Vagina (tissue), 2 donors: Measurements from ENCODE around the gene NFATC4. TPM values are rescaled to one million over a fixed set of nuclear protein-coding genes. Genes with fewer than 3 reads are reported as not detected.

Experiments used
- DNase-seq, 2 donors: peaks; one replicate each; pipeline ENCODE4 v3.0.0-alpha.2; 2017; ENCODE audit errors: extremely low spot score in 2 of 2
- H3K27ac ChIP-seq: fragments of 200-600 bp; sonication (generic); one replicate; pipeline ENCODE4 v1.5.1; 2019
- H3K27me3 ChIP-seq: fragments of 200-600 bp; sonication (generic); one replicate; pipeline ENCODE4 v1.5.1; 2019
- H3K36me3 ChIP-seq, 2 donors: fragments of 200-600 bp; sonication (generic); one replicate each; pipeline ENCODE4 v1.5.1; 2017 to 2019
- H3K4me1 ChIP-seq: fragments of 200-600 bp; sonication (generic); one replicate; pipeline ENCODE4 v1.5.1; 2019
- H3K4me3 ChIP-seq, 2 donors: fragments of 200-600 bp; sonication (generic); 1 replicate in 1 of 2; 2 replicates in 1 of 2; pipeline ENCODE4 v1.5.1; 2016 to 2019
- H3K9me3 ChIP-seq: fragments of 200-600 bp; sonication (generic); one replicate; pipeline ENCODE4 v1.5.1; 2019
- CTCF ChIP-seq, 3 experiments: fragments of 450-650 bp in 2 of 3; fragments of 200-600 bp in 1 of 3; sonication (generic) in 1 of 3; IDR thresholded peaks; one replicate each; pipeline ENCODE4 v1.5.1; 2017 to 2019; ENCODE audit warnings: antibody characterized with exemption in 3 of 3, mild to moderate bottlenecking in 2 of 3, moderate library complexity in 2 of 3
- POLR2A ChIP-seq, 2 donors: fragments of 450-650 bp; IDR thresholded peaks; one replicate each; pipeline ENCODE4 v1.6.1; 2017; ENCODE audit warnings: antibody characterized with exemption in 2 of 2, mild to moderate bottlenecking in 2 of 2, moderate library complexity in 2 of 2
- POLR2AphosphoS5 ChIP-seq, 2 donors: sonication (generic); formaldehyde crosslinking; IDR thresholded peaks; one replicate each; pipeline ENCODE4 v1.9.0; 2017; ENCODE audit warnings: antibody characterized with exemption in 2 of 2, mild to moderate bottlenecking in 2 of 2, low read depth in 1 of 2; ENCODE audit not compliant: insufficient read depth in 1 of 2
- intact Hi-C: fragments of 100-400 bp; cut with DNase I; formaldehyde crosslinking; loops from one replicate; pipeline ENCODE4 v1.15.1; 2023
- total RNA-seq: library from RNA; depleted of rRNA; stranded (reverse); fragments of >200 nt; gene quantifications from one replicate; pipeline ENCODE4 v1.2.3, GENCODE V29; 2016

NFATC4 gene
- total RNA-seq, 1 donor from 2014 or later: 47.9 TPM

- Histone ChIP-seq H3K36me3 (peaks cover 0 to 24% of the 10 kb centered on the region in 2 donors), H3K9me3 (no peaks in the 10 kb centered on the region), H3K27me3 (no peaks in the 10 kb centered on the region), H3K27ac (no peak overlapping the region), H3K4me1 (peaks cover 63% of the 10 kb centered on the region), H3K4me3 (no peak overlapping the region)
- TF ChIP-seq POLR2AphosphoS5 (IDR thresholded peaks at IDR 0.05; ENCODE audit: insufficient read depth in 1 of 2, low read depth in 1 of 2) (no peak), POLR2A (IDR thresholded peaks at IDR 0.05) (no peak), CTCF (IDR thresholded peaks at IDR 0.05) (no peak)
- intact Hi-C loops: loop anchor here (5.0 kb wide), 1 partner anchor 1398 kb away; no protein-coding TSS in a partner anchor
- no peak for DNase-seq
Observed at GRCh38 chr14:24404814-24405213, 36.8 kb downstream of the NFATC4 start.

- intact Hi-C loops: loop anchor here (5.0 kb wide), 1 partner anchor 1399 kb away; no protein-coding TSS in a partner anchor
- H3K4me3 ChIP-seq: no peak overlapping the region
- H3K9me3 ChIP-seq: no peaks in the 10 kb centered on the region
- no peak for DNase-seq
- peaks cover 47% of the 10 kb centered on the region for H3K4me1 ChIP-seq
- TF ChIP-seq CTCF (IDR thresholded peaks at IDR 0.05) (no peak), POLR2AphosphoS5 (IDR thresholded peaks at IDR 0.05; ENCODE audit: insufficient read depth in 1 of 2, low read depth in 1 of 2) (no peak), POLR2A (IDR thresholded peaks at IDR 0.05) (no peak)
- no peaks in the 10 kb centered on the region for H3K27me3 ChIP-seq
- no peak overlapping the region for H3K27ac ChIP-seq
- H3K36me3 ChIP-seq: peaks cover 0 to 27% of the 10 kb centered on the region in 2 donors
Observed at GRCh38 chr14:24406416-24406815, 38.4 kb downstream of the NFATC4 start.

- Histone ChIP-seq H3K4me1 (peaks cover 33% of the 10 kb centered on the region), H3K4me3 (no peak overlapping the region), H3K9me3 (no peaks in the 10 kb centered on the region), H3K27ac (no peak overlapping the region), H3K27me3 (no peaks in the 10 kb centered on the region), H3K36me3 (peaks cover 0 to 27% of the 10 kb centered on the region in 2 donors)
- TF ChIP-seq CTCF (IDR thresholded peaks at IDR 0.05) (no peak), POLR2A (IDR thresholded peaks at IDR 0.05) (no peak), POLR2AphosphoS5 (IDR thresholded peaks at IDR 0.05; ENCODE audit: insufficient read depth in 1 of 2, low read depth in 1 of 2) (no peak)
- DNase-seq: no peak
- intact Hi-C loops: loop anchor here (5.0 kb wide), 1 partner anchor 1400 kb away; no protein-coding TSS in a partner anchor
Observed at GRCh38 chr14:24407608-24408325, 39.8 kb downstream of the NFATC4 start.

GRCh38 chr14:24408764-24409163, 40.8 kb downstream of the NFATC4 start:
- Histone ChIP-seq H3K4me3 (no peak overlapping the region), H3K9me3 (no peaks in the 10 kb centered on the region), H3K27ac (no peak overlapping the region), H3K4me1 (peaks cover 23% of the 10 kb centered on the region), H3K27me3 (no peaks in the 10 kb centered on the region), H3K36me3 (peaks cover 0 to 31% of the 10 kb centered on the region in 2 donors)
- intact Hi-C loops: loop anchor here (5.0 kb wide), 1 partner anchor 1401 kb away; no protein-coding TSS in a partner anchor
- TF ChIP-seq CTCF (IDR thresholded peaks at IDR 0.05) (no peak), POLR2A (IDR thresholded peaks at IDR 0.05) (no peak), POLR2AphosphoS5 (IDR thresholded peaks at IDR 0.05; ENCODE audit: insufficient read depth in 1 of 2, low read depth in 1 of 2) (no peak)
- DNase-seq: no peak

GRCh38 chr14:24409192-24409591, 41.2 kb downstream of the NFATC4 start:
- Histone ChIP-seq H3K27ac (no peak overlapping the region), H3K9me3 (no peaks in the 10 kb centered on the region), H3K4me1 (peaks cover 21% of the 10 kb centered on the region), H3K4me3 (no peak overlapping the region), H3K27me3 (no peaks in the 10 kb centered on the region), H3K36me3 (peaks cover 0 to 35% of the 10 kb centered on the region in 2 donors)
- intact Hi-C loops: loop anchor here (5.0 kb wide), 1 partner anchor 1402 kb away; no protein-coding TSS in a partner anchor
- no peak for DNase-seq
- TF ChIP-seq CTCF (IDR thresholded peaks at IDR 0.05): no peak
- no peak for TF ChIP-seq POLR2A (IDR thresholded peaks at IDR 0.05)
- TF ChIP-seq POLR2AphosphoS5 (IDR thresholded peaks at IDR 0.05; ENCODE audit: insufficient read depth in 1 of 2, low read depth in 1 of 2): no peak
